ENCODE measurements around the gene FANCG.

Gene FANCG

DNA sequence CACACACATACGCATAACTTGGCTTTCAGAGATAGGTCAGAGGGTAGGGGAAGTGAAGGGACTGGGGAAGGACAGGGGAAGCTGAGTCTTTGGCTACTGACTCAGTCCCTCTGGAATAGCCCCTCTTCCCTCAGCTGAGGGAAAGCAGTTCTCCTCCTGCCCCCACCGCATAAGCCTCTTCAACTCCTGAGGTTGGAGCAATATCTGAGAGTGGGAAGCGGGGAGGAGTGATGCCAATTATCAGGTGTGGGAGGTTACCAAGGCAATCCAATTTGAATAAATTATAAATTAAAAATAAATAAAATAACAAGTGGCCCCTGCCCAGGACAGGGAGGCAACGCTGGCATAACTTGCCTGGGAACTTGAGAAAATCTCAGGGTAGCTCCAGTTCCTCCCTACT, 24.8 kb upstream of the FANCG start:
- POLR2A ChIA-PET, result no interaction called here
- TF ChIP-seq, protein P1, sequence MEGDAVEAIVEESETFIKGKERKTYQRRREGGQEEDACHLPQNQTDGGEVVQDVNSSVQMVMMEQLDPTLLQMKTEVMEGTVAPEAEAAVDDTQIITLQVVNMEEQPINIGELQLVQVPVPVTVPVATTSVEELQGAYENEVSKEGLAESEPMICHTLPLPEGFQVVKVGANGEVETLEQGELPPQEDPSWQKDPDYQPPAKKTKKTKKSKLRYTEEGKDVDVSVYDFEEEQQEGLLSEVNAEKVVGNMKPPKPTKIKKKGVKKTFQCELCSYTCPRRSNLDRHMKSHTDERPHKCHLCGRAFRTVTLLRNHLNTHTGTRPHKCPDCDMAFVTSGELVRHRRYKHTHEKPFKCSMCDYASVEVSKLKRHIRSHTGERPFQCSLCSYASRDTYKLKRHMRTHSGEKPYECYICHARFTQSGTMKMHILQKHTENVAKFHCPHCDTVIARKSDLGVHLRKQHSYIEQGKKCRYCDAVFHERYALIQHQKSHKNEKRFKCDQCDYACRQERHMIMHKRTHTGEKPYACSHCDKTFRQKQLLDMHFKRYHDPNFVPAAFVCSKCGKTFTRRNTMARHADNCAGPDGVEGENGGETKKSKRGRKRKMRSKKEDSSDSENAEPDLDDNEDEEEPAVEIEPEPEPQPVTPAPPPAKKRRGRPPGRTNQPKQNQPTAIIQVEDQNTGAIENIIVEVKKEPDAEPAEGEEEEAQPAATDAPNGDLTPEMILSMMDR (IDR thresholded peaks at IDR 0.05; ENCODE audit: insufficient read depth, low read length, missing control alignments), result no peak
- CTCF ChIA-PET, result interaction anchor here (0.6 to 15.9 kb wide), 6 partner anchors 8 to 449 kb away, joined by 3 to 162 read pairs (median 8); partner anchors contain the start of genes ATOSB and PIGO
- DNase-seq (ENCODE audit: low read depth, low spot score), result no peak
- H3K4me3 ChIP-seq (ENCODE audit: low read depth, low read length), result no peak overlapping the region

GRCh38 chr9:35103660-35104191, 24.0 kb upstream of the FANCG start:
- peak overlapping the region; percentile 65 for H3K4me3 ChIP-seq (ENCODE audit: low read depth, low read length)
- CTCF ChIA-PET, result interaction anchor here (0.8 to 15.9 kb wide), 10 partner anchors 7 to 450 kb away, joined by 3 to 162 read pairs (median 6); partner anchors contain the start of genes ATOSB and PIGO
- TF ChIP-seq, protein P1 (IDR thresholded peaks at IDR 0.05; ENCODE audit: insufficient read depth, low read length, missing control alignments), result no peak
- DNase-seq (ENCODE audit: low read depth, low spot score), result no peak
- POLR2A ChIA-PET, result interaction anchor here (1.1 to 1.3 kb wide), 5 partner anchors 8 to 435 kb away, joined by 4 to 13 read pairs (median 10); partner anchors contain the start of genes FANCG and VCP

DNA sequence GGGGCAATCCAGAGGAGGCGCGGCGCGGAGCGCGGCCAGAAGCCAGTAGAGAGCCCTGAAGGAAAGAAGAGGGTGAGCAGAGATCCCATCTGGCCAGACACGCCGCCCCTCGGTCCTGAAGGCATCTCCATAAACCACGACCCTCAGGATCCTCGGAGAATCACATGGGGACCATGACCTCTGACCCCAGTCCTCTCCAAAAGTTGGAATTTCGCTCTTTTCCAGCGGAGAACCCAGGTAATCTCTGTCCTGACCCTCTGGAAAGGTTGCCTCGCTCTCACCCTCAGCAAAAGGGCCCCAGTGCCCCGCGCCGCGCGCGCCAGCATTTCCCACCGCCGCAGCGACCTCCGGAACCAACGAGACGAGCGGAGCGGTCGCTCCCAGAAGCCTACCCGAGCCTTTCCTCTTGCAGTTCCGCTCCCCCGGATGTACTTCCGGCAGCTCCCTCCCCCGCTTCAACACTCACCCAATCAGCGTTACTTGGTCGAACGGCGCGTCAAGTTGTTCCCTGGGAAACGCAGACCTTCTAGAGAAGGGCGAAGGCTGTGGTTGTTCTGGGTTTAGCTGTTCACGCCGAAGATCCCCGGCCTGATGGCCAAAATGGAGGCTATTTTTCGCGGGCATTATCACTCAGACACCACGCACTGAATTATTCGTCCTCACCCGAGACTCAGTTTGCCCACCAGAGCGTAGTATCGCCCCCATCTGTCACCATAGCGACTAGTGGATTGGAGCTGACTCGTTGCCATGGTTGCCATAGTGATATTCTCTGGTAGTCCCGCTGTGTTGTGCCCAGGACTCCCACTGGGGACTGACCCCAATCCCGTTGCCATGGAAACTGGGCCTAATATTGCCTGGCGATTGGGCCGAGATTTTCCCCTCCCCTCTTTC, 23.3 kb upstream of the FANCG start, which contains the start of gene STOML2:
Gene STOML2 (minus strand): TSS at position 363 of the 891 bp plus-strand sequence. CDS start 37 bp downstream, at position 326.
- CTCF ChIA-PET, result interaction anchor here (0.6 to 15.9 kb wide), 11 partner anchors 7 to 374 kb away, joined by 3 to 162 read pairs (median 6); partner anchors contain the start of genes ATOSB, FANCG and PIGO
- TF ChIP-seq, protein P1 (IDR thresholded peaks at IDR 0.05; ENCODE audit: insufficient read depth, low read length, missing control alignments), result no peak
- H3K4me3 ChIP-seq (ENCODE audit: low read depth, low read length), result peak within 1 kb of the TSS; percentile 65
- POLR2A ChIA-PET, result interaction anchor here (1.1 to 1.3 kb wide), 5 partner anchors 9 to 436 kb away, joined by 4 to 13 read pairs (median 10); partner anchors contain the start of genes FANCG and VCP
- DNase-seq (ENCODE audit: low read depth, low spot score), result peak; percentile 73

DNA sequence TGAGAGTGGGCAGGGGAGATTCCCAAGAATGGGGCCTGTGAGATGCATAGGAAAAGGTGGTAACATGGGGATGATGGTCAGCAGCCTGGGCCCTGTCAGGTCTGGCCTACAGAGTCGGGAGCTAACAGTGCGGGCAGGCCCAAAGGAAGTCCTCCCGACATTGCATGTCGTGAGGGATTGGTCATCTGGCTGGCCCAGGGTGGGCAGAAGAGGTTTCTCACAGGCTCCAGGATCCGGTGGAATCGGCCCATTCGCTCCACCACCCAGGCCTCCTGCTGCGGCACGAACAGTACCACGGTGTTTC, 22.7 kb upstream of the FANCG start:
- no peak for DNase-seq (ENCODE audit: low read depth, low spot score)
- CTCF ChIA-PET, result interaction anchor here (0.6 to 15.9 kb wide), 9 partner anchors 6 to 377 kb away, joined by 3 to 162 read pairs (median 6); partner anchors contain the start of genes FANCG and PIGO
- TF ChIP-seq, protein P1 (IDR thresholded peaks at IDR 0.05; ENCODE audit: insufficient read depth, low read length, missing control alignments), result no peak

GRCh38 chr9:35097573-35097972, 17.8 kb upstream of the FANCG start:
- no peak for DNase-seq (ENCODE audit: low read depth, low spot score)
- CTCF ChIA-PET, result interaction anchor here (0.7 to 8.7 kb wide), 9 partner anchors 11 to 381 kb away, joined by 3 to 209 read pairs (median 47); partner anchors contain the start of genes ATOSB, FANCG, STOML2 and VCP
- no peak overlapping the region for H3K4me3 ChIP-seq (ENCODE audit: low read depth, low read length)
- POLR2A ChIA-PET, result interaction anchor here (0.6 to 1.7 kb wide), 2 partner anchors 11 to 26 kb away, joined by 4 to 11 read pairs; partner anchors contain the start of gene VCP
- TF ChIP-seq, protein P1 (IDR thresholded peaks at IDR 0.05; ENCODE audit: insufficient read depth, low read length, missing control alignments), result no peak

More for the DNA sequence above, 22.7 kb upstream of the FANCG start:
- H3K4me3 ChIP-seq (ENCODE audit: low read depth, low read length), result peak overlapping the region; percentile 65
- POLR2A ChIA-PET, result interaction anchor here (0.6 to 1.3 kb wide), 5 partner anchors 9 to 44 kb away, joined by 3 to 13 read pairs (median 10); partner anchors contain the start of genes FANCG and VCP

All from AG04449 (cell line).